Loucy (cell line): ENCODE results near the gene SHC3.

Experiments used
- H2AFZ ChIP-seq: fragments of 200-600 bp; sonication (generic); 2 replicates; pipeline ENCODE4 v1.6.0; 2016; ENCODE audit warnings: antibody characterized with exemption, mild to moderate bottlenecking, low read length, moderate library complexity
- H3F3A ChIP-seq: fragments of 200-600 bp; 2 replicates; pipeline ENCODE4 v1.6.0; 2016; ENCODE audit warnings: antibody characterized with exemption, low read depth, mild to moderate bottlenecking
- H3K27me3 ChIP-seq: fragments of 200-600 bp; sonication (generic); 2 replicates; pipeline ENCODE4 v1.6.1; 2014; ENCODE audit warnings: low read length, mild to moderate bottlenecking; ENCODE audit not compliant: insufficient read depth, poor library complexity, severe bottlenecking
- H3K36me3 ChIP-seq: fragments of 200-600 bp; sonication (generic); 2 replicates; pipeline ENCODE4 v1.6.1; 2016; ENCODE audit warnings: low read length; ENCODE audit not compliant: insufficient read depth
- H3K4me1 ChIP-seq: fragments of 200-600 bp; sonication (generic); 2 replicates; pipeline ENCODE4 v1.5.1; 2014; ENCODE audit warnings: low read length, mild to moderate bottlenecking; ENCODE audit not compliant: insufficient read depth, poor library complexity, severe bottlenecking
- H3K4me2 ChIP-seq: fragments of 200-600 bp; sonication (generic); 2 replicates; pipeline ENCODE4 v1.6.0; 2014; ENCODE audit warnings: antibody characterized with exemption, low read length, low read depth, mild to moderate bottlenecking; ENCODE audit not compliant: poor library complexity, severe bottlenecking
- H3K4me3 ChIP-seq: fragments of 200-600 bp; sonication (generic); 2 replicates; pipeline ENCODE4 v1.5.1; 2014; ENCODE audit warnings: low read length, mild to moderate bottlenecking, mixed read lengths; ENCODE audit not compliant: poor library complexity, severe bottlenecking
- H3K79me2 ChIP-seq: fragments of 200-600 bp; sonication (generic); 2 replicates; pipeline ENCODE4 v1.6.1; 2014; ENCODE audit warnings: low read length; ENCODE audit not compliant: insufficient read depth
- H3K9ac ChIP-seq: fragments of 200-600 bp; sonication (generic); 2 replicates; pipeline ENCODE4 v1.6.0; 2014; ENCODE audit warnings: mild to moderate bottlenecking, low read depth, low read length, moderate library complexity; ENCODE audit not compliant: poor library complexity, severe bottlenecking
- H3K9me2 ChIP-seq: fragments of 200-600 bp; sonication (generic); replicated peaks from 2 replicates; pipeline ENCODE4 v1.6.1; 2016; ENCODE audit warnings: low read depth, low read length, mixed read lengths
- H3K9me3 ChIP-seq: fragments of 200-600 bp; sonication (generic); 2 replicates; pipeline ENCODE4 v1.6.1; 2014; ENCODE audit warnings: mild to moderate bottlenecking, antibody characterized with exemption, low read length, low read depth; ENCODE audit not compliant: insufficient read depth
- H4K20me1 ChIP-seq: fragments of 200-600 bp; sonication (generic); 2 replicates; pipeline ENCODE4 v1.6.0; 2014; ENCODE audit warnings: antibody characterized with exemption, low read length, mild to moderate bottlenecking; ENCODE audit not compliant: insufficient read depth, poor library complexity, severe bottlenecking
- CTCF ChIP-seq: fragments of 200-600 bp; sonication (generic); conservative IDR thresholded peaks from 2 replicates; pipeline ENCODE4 v1.5.1; 2014; ENCODE audit warnings: mild to moderate bottlenecking, antibody characterized with exemption, low read length
- EZH2phosphoT487 ChIP-seq: fragments of 200-600 bp; IDR thresholded peaks from 2 replicates; pipeline ENCODE4 v1.6.1; 2018; ENCODE audit warnings: antibody characterized with exemption, mild to moderate bottlenecking, moderate library complexity, borderline replicate concordance

SHC3 gene

GRCh38 chr9:89039664-89040063, 139.0 kb downstream of the SHC3 start:
- Histone ChIP-seq H3K4me1 (no peaks in the 10 kb centered on the region), H3F3A (no peaks in the 10 kb centered on the region), H3K4me2 (no peak overlapping the region), H4K20me1 (no peaks in the 10 kb centered on the region), H3K9me3 (no peaks in the 10 kb centered on the region), H3K27me3 (no peaks in the 10 kb centered on the region), H3K36me3 (no peaks in the 10 kb centered on the region), H3K9ac (no peak overlapping the region), H3K9me2 (no peaks in the 10 kb centered on the region), H3K4me3 (no peak overlapping the region), H2AFZ (no peak overlapping the region), H3K79me2 (no peaks in the 10 kb centered on the region)
- TF ChIP-seq CTCF = no peak

- no peaks in the 10 kb centered on the region for H3K27me3 ChIP-seq
- no peaks in the 10 kb centered on the region for H3K36me3 ChIP-seq
- H3K9me2 ChIP-seq = no peaks in the 10 kb centered on the region
- TF ChIP-seq CTCF (no peak), EZH2phosphoT487 (no peak)
- no peak overlapping the region for H3K9ac ChIP-seq
- H2AFZ ChIP-seq = no peak overlapping the region
- H4K20me1 ChIP-seq = no peaks in the 10 kb centered on the region
- H3K9me3 ChIP-seq = no peaks in the 10 kb centered on the region
- no peaks in the 10 kb centered on the region for H3K79me2 ChIP-seq
- no peaks in the 10 kb centered on the region for H3K4me1 ChIP-seq
- no peak overlapping the region for H3K4me2 ChIP-seq
- H3K4me3 ChIP-seq = no peak overlapping the region
- H3F3A ChIP-seq = no peaks in the 10 kb centered on the region
Observed at GRCh38 chr9:89039104-89039465, 139.5 kb downstream of the SHC3 start.

- TF ChIP-seq EZH2phosphoT487 (no peak), CTCF (no peak)
- Histone ChIP-seq H3K27me3 (no peaks in the 10 kb centered on the region), H4K20me1 (no peaks in the 10 kb centered on the region), H3K4me1 (no peaks in the 10 kb centered on the region), H3K79me2 (no peaks in the 10 kb centered on the region), H3K9ac (no peak overlapping the region), H3K36me3 (no peaks in the 10 kb centered on the region), H3K4me2 (no peak overlapping the region), H3K9me2 (no peaks in the 10 kb centered on the region), H3K4me3 (no peak overlapping the region), H3K9me3 (no peaks in the 10 kb centered on the region), H2AFZ (no peak overlapping the region), H3F3A (no peaks in the 10 kb centered on the region)
Observed at GRCh38 chr9:89038382-89039103, 140.1 kb downstream of the SHC3 start.
